ENCODE results near the gene MYO9B.

DNA sequence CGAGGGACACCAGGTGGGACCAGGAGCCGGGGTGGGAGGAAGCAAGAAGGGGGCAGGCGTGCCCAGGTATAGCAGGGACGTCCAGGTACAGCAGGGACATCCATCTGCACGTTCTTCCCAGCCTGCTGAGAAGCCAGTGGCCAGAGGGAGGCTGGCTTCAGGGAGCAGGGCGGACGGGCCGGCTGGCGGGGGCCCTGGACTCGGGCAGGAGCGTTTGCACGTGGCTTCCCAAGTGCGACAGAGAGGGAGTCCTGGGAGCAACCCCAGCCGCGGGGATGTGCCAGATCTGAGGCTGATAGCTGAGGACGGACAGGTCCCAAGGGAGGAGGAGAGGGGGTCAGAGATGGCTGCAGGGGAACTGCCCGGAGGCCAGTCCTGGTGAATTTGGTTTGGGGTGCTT is 36.7 kb downstream of the MYO9B start:
- TF ChIP-seq CTCF (IDR thresholded peaks at IDR 0.05) (no peak), POLR2A (IDR thresholded peaks at IDR 0.05) (no peak)

Data from heart left ventricle (tissue), 13 donors.